GM12865 (cell line): ENCODE results near the gene PDE4D.

Source experiments
- DNase-seq: peaks from one replicate; pipeline ENCODE4 v3.0.0; 2010; ENCODE audit warnings: low read depth
- H3K4me3 ChIP-seq: 2 replicates; pipeline ENCODE4 v1.5.1; 2011; ENCODE audit warnings: mild to moderate bottlenecking, low read depth, low read length, control low read depth
- CTCF ChIP-seq: IDR thresholded peaks from 2 replicates; pipeline ENCODE4 v1.5.1; 2011; ENCODE audit warnings: low read length, control low read depth, low read depth, inconsistent platforms; ENCODE audit not compliant: insufficient read depth; ENCODE audit errors: missing control alignments

PDE4D gene

DNA sequence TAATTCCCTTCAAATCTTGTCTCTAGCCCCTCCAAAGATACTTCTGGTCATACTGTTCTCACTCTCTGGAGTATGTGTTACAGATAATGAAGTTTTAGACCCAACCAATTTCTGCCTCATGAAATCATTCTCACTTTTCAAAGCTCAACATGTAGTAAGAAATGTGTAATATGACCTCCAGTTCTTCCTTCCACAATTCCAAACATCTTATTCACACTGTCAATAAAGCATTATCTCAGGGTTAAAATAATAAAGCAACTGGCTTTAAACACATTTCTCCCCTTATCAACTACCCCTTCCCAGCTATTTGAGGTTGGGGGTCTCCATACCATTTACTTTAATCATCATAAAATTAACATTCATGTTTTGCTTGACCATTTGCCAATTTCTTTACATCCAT is 656.5 kb downstream of the PDE4D start:
- no peak overlapping the region for H3K4me3 ChIP-seq
- no peak for DNase-seq
- no peak for TF ChIP-seq CTCF

DNA sequence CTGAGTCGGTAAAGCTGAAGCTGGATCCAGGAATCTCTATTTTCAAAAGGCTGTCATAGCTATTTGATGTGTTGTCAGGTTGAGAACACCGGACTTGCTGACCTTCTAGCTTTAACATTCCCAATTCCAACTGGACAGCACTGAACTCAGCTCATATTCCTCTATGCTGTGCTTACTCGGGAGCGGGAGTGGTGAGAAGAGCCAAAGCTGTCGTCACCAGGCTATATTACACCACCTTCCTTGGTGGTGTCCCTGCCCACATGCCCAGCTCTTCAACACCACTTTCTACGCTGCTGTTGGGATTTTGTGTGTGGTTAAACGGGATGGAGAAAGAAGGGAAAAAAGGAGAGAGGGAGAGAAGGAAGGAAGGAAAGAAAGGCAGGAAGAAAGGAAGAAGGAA is 657.1 kb downstream of the PDE4D start:
- TF ChIP-seq CTCF = no peak
- DNase-seq = no peak
- H3K4me3 ChIP-seq = no peak overlapping the region

- DNase-seq = no peak
- TF ChIP-seq CTCF = no peak
- no peak overlapping the region for H3K4me3 ChIP-seq
These were observed 659.3 kb downstream of the PDE4D start for GRCh38 chr5:59234236-59234635.

DNA sequence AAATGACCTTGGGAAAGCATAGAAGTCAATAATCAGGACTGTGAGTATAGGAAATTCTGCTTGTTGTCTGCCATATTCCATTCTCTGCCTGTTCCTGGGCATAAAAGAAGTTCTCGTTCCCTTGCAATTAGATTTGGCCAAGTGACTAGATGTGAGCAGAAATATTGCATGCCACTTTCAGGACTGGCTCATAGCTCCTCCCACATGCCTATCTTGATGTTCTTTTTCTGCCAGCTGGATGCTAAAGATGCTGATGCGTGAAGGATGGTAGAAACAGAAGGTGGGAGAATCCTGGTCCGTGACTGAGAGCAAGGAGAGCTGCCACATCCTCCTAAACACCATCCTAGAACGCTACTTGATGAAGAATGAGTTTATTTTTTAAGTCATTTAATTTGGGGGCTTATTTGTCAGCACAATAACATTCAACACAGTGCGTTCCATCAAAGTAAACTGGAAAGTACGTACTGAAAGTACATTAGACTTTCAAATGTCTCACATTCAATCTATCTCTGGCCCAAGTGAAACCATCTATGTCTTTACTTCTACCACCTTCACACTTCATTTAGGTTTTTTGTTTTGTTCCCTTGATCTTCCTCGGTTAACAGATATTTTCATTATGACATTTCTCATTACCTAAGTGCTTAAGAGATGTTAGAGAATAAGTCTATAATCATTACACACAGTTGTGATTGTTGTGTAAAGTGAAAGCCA is 662.1 kb downstream of the PDE4D start:
- no peak for TF ChIP-seq CTCF
- H3K4me3 ChIP-seq = no peak overlapping the region
- DNase-seq = peak; percentile 1

DNA sequence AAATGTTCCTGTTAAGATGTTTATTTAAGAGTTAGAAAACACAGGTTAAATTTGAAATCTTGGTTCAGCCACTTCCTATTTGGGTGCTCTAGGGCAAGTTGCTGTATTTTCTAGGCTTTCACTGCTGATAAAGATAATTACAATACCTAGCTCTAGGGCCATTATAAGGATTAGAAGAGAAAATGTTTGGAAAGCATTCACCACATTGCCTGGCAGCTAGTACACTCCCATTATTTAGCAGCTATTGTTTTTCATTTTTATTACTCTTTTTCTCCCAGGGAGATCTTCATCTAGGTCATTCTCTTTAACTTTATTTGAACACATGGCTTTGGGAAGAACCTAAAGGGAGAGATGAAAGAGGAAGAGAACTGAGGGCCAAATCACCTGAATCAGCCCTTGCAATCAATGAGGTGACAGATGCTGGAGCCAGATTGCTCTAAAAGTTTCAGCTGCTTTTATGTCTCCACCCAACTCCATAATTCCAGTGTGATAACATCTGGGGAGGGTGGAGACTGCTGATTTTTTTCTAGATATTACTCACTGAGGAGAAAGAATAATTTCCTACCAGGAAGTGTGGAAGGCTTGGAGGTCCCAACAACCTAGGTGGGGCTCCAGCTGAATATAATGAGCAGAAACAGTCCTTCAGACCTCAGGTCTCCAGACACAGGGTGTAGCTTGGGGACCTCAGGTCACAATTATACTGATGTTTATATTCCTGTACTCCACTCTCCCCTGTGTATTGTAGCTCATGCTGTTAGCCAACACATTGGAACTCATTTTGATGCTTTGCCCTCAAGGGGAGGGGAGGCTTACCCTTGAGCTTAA is 670.6 kb downstream of the PDE4D start:
- no peak overlapping the region for H3K4me3 ChIP-seq
- no peak for TF ChIP-seq CTCF
- DNase-seq = no peak

DNA sequence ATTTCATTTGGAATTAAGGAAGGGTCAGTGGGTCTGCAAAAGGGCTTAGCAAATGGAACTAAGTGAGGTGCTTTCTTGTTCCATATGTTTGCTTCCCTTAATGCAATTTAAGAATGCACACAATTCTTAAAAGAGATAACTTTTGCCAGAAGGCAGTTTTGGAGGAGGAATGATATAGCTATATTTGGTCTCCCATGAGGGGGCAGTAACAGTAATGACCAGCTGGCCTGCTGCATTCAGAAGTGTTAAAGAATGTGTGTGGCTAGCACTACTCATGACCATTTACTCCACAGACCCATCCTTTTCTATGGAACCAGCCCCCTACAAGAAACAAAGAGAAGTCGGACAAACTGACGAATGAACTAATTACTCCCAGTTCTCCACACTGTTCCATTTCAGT is 671.8 kb downstream of the PDE4D start:
- no peak for TF ChIP-seq CTCF
- no peak overlapping the region for H3K4me3 ChIP-seq
- DNase-seq = no peak
